CD4-positive, alpha-beta memory T cell (primary cell): ENCODE results near the gene SMIM23. TPM values are rescaled to one million over a fixed set of nuclear protein-coding genes. Genes with fewer than 3 reads are reported as not detected.
"Not testable (repeated sequence)": the region's sequence is repeated elsewhere in the genome, so short reads cannot be mapped to it uniquely, and the experiment has no call there.

ENCODE experiments used
- CTCF ChIA-PET: fragments of 350-600 bp; sonication (Branson Sonifier 250); formaldehyde crosslinking; loops from one replicate; lab custom pipeline; 2021; ENCODE audit warnings: inconsistent platforms; ENCODE audit not compliant: partially characterized antibody; lab: Charles Lee
- POLR2A ChIA-PET: fragments of 350-600 bp; sonication (Branson Sonifier 250); formaldehyde crosslinking; loops from one replicate; lab custom pipeline; 2021; ENCODE audit not compliant: partially characterized antibody; lab: Charles Lee
- DNase-seq, 5 donors: peaks; one replicate each; pipeline versions ENCODE4 v3.0.0 to v3.0.0-alpha.2; 2020 to 2022; ENCODE audit warnings: mixed read lengths in 1 of 5
- H3K27ac ChIP-seq: one replicate; pipeline ENCODE4 v1.7.0; 2013; ENCODE audit warnings: low read depth, low read length
- H3K27me3 ChIP-seq: 2 replicates; pipeline ENCODE4 v1.7.0; 2013; ENCODE audit warnings: mild to moderate bottlenecking, low read length, moderate library complexity; ENCODE audit not compliant: insufficient read depth
- H3K36me3 ChIP-seq: 2 replicates; pipeline ENCODE4 v1.7.0; 2013; ENCODE audit warnings: mild to moderate bottlenecking, low read length, moderate library complexity; ENCODE audit not compliant: insufficient read depth
- H3K4me1 ChIP-seq: 2 replicates; pipeline ENCODE4 v1.7.0; 2013; ENCODE audit warnings: mild to moderate bottlenecking, low read length, moderate library complexity; ENCODE audit not compliant: insufficient read depth
- H3K4me3 ChIP-seq, 2 donors: one replicate each; pipeline ENCODE4 v1.7.0; 2013; ENCODE audit warnings: low read length in 2 of 2, mild to moderate bottlenecking in 1 of 2
- H3K9me3 ChIP-seq, 2 donors: one replicate each; pipeline ENCODE4 v1.7.0; 2013; ENCODE audit warnings: low read length in 2 of 2, control low read depth in 1 of 2; ENCODE audit not compliant: control insufficient read depth in 1 of 2
- H3K27ac Mint-ChIP-seq, 7 donors: one replicate each; pipeline ENCODE4 v1.8.0; 2020 to 2021; ENCODE audit warnings: mixed read lengths in 7 of 7, mild to moderate bottlenecking in 6 of 7, inconsistent platforms in 3 of 7, moderate library complexity in 3 of 7
- H3K27me3 Mint-ChIP-seq, 2 donors: one replicate each; pipeline ENCODE4 v1.8.0; 2020 to 2021; ENCODE audit warnings: mixed read lengths in 2 of 2
- H3K36me3 Mint-ChIP-seq, 2 donors: one replicate each; pipeline ENCODE4 v1.8.0; 2020 to 2021; ENCODE audit warnings: mixed read lengths in 2 of 2, inconsistent platforms in 1 of 2, mild to moderate bottlenecking in 1 of 2
- H3K4me1 Mint-ChIP-seq, 4 donors: one replicate each; pipeline ENCODE4 v1.8.0; 2020 to 2021; ENCODE audit warnings: mixed read lengths in 4 of 4, mild to moderate bottlenecking in 1 of 4
- H3K4me3 Mint-ChIP-seq, 8 donors: one replicate each; pipeline ENCODE4 v1.8.0; 2020 to 2021; ENCODE audit warnings: mixed read lengths in 8 of 8, mild to moderate bottlenecking in 7 of 8, moderate library complexity in 6 of 8, inconsistent platforms in 3 of 8
- H3K9me3 Mint-ChIP-seq, 8 donors: one replicate each; pipeline ENCODE4 v1.8.0; 2020 to 2021; ENCODE audit warnings: mixed read lengths in 8 of 8, mild to moderate bottlenecking in 5 of 8, inconsistent platforms in 3 of 8, moderate library complexity in 1 of 8
- intact Hi-C: fragments of 100-400 bp; cut with micrococcal nuclease; formaldehyde crosslinking; loops from one replicate; pipeline ENCODE4 v1.15.1; 2023
- polyA plus RNA-seq, 2 donors: library from polyadenylated mRNA; unstranded; fragments of 300-500 nt; fragmentation: Illumina TruSeq; gene quantifications; one replicate each; pipeline ENCODE4 v1.2.3, GENCODE V29; 2021
- total RNA-seq, 2 experiments: library from RNA; stranded (reverse); gene quantifications; one replicate each; pipeline ENCODE4 v1.2.3, GENCODE V29; 2021

Gene SMIM23
- total and polyA plus RNA-seq, 4 experiments from 2014 or later = not detected

DNA sequence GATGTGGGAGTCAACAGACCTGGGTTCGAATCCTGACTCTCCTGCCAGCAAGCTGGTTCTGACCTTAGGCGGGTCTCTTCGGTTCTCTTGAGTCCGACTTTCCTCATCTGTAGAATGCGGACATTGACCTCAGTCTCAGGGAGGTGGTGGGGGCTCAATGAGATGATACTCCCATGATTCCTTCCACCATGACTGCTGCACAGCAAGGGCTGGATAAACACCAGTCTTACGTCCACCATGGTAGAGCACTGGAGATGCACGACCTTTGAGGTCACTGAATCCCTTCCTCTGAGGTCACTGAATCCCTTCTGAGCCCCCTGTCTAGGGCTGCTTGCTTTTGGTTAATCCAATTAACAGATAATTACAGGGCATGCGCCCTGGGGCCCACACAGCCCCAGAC is 12.5 kb upstream of the SMIM23 start:
- H3K4me3 Mint-ChIP-seq = no peak overlapping the region
- H3K4me1 ChIP-seq = no peaks in the 10 kb centered on the region

DNA sequence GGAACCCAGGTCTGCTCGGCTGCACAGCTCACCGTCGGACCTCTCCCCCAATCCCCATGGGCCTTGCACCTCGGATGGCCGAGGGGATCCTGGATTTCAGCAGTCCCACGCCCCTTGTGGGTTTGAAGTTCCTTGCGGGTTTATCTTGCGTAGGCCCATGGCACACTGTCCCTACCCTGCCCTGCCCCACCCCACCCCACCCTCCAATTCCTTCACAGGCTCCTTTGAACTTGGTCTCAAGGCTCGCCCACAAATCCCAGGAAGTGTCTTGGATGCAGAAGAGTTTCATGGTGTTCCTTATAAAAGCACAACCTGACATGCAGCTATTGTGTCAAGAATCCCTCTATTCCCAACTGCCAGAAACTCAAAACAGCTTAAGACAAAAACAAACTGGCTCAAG is 11.2 kb upstream of the SMIM23 start:
- Histone ChIP-seq H3K4me1 (no peaks in the 10 kb centered on the region), H3K4me3 (no peak overlapping the region), H3K9me3 (no peaks in the 10 kb centered on the region), H3K27me3 (no peaks in the 10 kb centered on the region), H3K27ac (no peak overlapping the region), H3K36me3 (no peaks in the 10 kb centered on the region)
- Mint-ChIP-seq H3K27ac (no peak overlapping the region), H3K4me3 (no peak overlapping the region), H3K9me3 (peaks cover 0 to 6% (median 0%) of the 10 kb centered on the region in 8 donors), H3K36me3 (no peaks in the 10 kb centered on the region), H3K27me3 (peaks cover 10 to 14% of the 10 kb centered on the region in 2 donors), H3K4me1 (no peaks in the 10 kb centered on the region)
- DNase-seq = no peak
- intact Hi-C loops = no loop called here
- ChIA-PET POLR2A (no interaction called here), CTCF (no interaction called here)

More for the DNA sequence above, 12.5 kb upstream of the SMIM23 start:
- CTCF ChIA-PET = no interaction called here
- no peak overlapping the region for H3K4me3 ChIP-seq
- peaks cover 10 to 12% of the 10 kb centered on the region in 2 donors for H3K27me3 Mint-ChIP-seq
- no peaks in the 10 kb centered on the region for H3K9me3 ChIP-seq
- DNase-seq = no peak
- H3K36me3 Mint-ChIP-seq = no peaks in the 10 kb centered on the region
- H3K36me3 ChIP-seq = no peaks in the 10 kb centered on the region
- no peak overlapping the region for H3K27ac ChIP-seq
- POLR2A ChIA-PET = no interaction called here
- H3K9me3 Mint-ChIP-seq = peaks cover 0 to 6% (median 0%) of the 10 kb centered on the region in 8 donors
- H3K27me3 ChIP-seq = no peaks in the 10 kb centered on the region
- H3K27ac Mint-ChIP-seq = no peak overlapping the region
- H3K4me1 Mint-ChIP-seq = no peaks in the 10 kb centered on the region
- intact Hi-C loops = no loop called here

DNA sequence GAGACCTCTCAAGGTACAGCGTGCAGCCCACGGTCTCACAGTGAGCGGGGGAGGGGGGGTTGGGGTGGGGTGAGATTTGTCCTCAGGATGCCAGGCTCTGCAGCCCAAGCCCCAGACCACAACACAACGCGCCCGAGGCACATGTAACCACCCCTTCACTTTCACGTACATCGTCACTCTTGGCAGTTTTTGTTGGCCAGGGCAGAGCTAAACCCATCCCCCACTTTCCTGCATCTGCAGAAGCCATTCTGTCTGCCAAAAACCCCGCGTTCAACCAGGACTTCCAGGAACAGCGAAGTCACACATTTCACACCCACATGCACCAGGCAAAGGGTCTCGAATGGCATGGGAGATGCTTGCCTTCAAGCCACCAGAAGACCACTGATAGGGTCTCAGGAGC is 9.4 kb upstream of the SMIM23 start:
- H3K9me3 ChIP-seq = no peaks in the 10 kb centered on the region
- no peaks in the 10 kb centered on the region for H3K36me3 Mint-ChIP-seq
- H3K27me3 ChIP-seq = no peaks in the 10 kb centered on the region
- no peak for DNase-seq
- no peaks in the 10 kb centered on the region for H3K4me1 ChIP-seq
- no peak overlapping the region for H3K4me3 Mint-ChIP-seq
- CTCF ChIA-PET = no interaction called here
- H3K27ac Mint-ChIP-seq = no peak overlapping the region
- H3K4me1 Mint-ChIP-seq = no peaks in the 10 kb centered on the region
- H3K36me3 ChIP-seq = no peaks in the 10 kb centered on the region
- intact Hi-C loops = no loop called here
- peaks cover 0 to 4% (median 0%) of the 10 kb centered on the region in 8 donors for H3K9me3 Mint-ChIP-seq
- no peak overlapping the region for H3K27ac ChIP-seq
- H3K27me3 Mint-ChIP-seq = peaks cover 12 to 15% of the 10 kb centered on the region in 2 donors
- POLR2A ChIA-PET = no interaction called here
- H3K4me3 ChIP-seq = no peak overlapping the region

DNA sequence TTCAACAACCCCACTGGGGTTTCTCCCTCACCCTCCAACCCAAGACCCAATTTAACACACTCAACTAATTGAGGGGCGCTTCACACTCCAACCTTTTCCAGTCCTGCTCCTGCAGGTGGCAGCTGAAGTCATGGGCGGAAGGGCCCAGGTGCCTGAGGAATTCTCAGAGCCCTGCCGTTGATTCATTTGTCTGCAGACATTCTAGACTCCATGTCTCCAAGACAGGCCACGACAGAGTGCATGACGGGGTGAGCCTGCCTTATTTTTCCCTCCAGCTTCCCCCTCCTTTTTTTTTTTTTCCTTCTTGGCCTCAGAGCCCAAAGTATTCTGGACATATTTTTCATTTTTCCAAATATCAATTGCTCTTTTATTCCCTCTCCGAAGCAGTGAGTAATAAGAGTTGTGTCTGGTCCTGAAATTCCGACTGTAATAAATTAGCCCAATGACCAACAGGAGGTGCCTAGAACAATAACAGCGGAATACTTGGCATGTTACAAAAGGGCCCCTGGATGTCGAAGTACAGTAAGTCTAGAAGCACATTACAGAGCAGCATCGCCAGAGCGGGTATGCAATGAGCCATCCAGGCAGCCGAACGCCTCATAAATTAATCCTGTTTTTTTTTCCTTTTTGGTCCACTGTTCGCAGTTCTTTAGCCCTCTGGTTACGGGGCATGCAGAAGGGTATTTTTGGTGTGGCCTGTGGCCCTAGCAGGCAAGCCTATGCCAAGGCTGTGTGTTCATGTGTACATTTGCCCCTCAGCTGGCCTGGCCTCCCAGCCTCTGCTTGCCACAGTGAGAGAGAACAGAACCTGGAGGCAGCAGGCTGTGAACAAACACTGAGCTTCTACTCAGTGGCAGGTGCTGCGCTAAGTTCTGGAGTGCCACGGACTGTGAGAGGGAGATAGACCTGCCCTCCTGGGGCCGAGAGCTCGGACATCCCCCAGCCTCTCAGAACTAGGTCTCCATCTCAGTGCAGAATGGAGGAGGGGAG is 8.6 kb upstream of the SMIM23 start:
- no peak overlapping the region for H3K4me3 ChIP-seq
- intact Hi-C loops = no loop called here
- H3K4me3 Mint-ChIP-seq = no peak overlapping the region
- H3K36me3 ChIP-seq = no peaks in the 10 kb centered on the region
- H3K27me3 Mint-ChIP-seq = peaks cover 14 to 17% of the 10 kb centered on the region in 2 donors
- DNase-seq = no peak
- no peak overlapping the region for H3K27ac ChIP-seq
- no peak overlapping the region for H3K27ac Mint-ChIP-seq
- POLR2A ChIA-PET = no interaction called here
- H3K4me1 ChIP-seq = no peaks in the 10 kb centered on the region
- no peaks in the 10 kb centered on the region for H3K36me3 Mint-ChIP-seq
- H3K9me3 Mint-ChIP-seq = peaks cover 0 to 4% (median 0%) of the 10 kb centered on the region in 8 donors
- H3K9me3 ChIP-seq = no peaks in the 10 kb centered on the region
- no peaks in the 10 kb centered on the region for H3K4me1 Mint-ChIP-seq
- H3K27me3 ChIP-seq = no peaks in the 10 kb centered on the region
- CTCF ChIA-PET = no interaction called here

DNA sequence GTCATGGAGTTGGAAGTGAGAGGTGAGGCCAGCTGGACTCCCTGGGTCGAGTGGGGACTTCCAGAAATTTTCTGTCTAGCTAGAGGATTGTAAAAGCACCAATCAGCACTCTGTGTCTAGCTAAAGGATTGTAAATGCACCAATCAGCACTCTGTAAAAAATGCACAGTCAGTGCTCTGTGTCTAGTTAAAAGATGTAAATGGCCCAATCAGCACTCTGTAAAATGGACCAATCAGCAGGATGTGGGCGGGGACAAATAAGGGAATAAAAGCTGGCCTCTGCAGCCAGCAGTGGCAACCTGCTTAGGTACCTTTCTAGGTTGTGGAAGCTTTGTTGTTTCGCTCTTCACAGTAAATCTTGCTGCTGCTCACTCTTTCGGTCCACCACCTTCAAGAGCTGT is 3.9 kb upstream of the SMIM23 start:
- H3K9me3 Mint-ChIP-seq, H3K27ac ChIP-seq, H3K36me3 Mint-ChIP-seq, H3K27me3 ChIP-seq, intact Hi-C loops, H3K4me1 ChIP-seq, CTCF ChIA-PET, H3K27ac Mint-ChIP-seq, H3K4me1 Mint-ChIP-seq, H3K4me3 ChIP-seq, POLR2A ChIA-PET, DNase-seq, H3K9me3 ChIP-seq, H3K36me3 ChIP-seq, H3K4me3 Mint-ChIP-seq: not testable (repeated sequence)
- peaks cover 12 to 24% of the 10 kb centered on the region in 2 donors for H3K27me3 Mint-ChIP-seq

DNA sequence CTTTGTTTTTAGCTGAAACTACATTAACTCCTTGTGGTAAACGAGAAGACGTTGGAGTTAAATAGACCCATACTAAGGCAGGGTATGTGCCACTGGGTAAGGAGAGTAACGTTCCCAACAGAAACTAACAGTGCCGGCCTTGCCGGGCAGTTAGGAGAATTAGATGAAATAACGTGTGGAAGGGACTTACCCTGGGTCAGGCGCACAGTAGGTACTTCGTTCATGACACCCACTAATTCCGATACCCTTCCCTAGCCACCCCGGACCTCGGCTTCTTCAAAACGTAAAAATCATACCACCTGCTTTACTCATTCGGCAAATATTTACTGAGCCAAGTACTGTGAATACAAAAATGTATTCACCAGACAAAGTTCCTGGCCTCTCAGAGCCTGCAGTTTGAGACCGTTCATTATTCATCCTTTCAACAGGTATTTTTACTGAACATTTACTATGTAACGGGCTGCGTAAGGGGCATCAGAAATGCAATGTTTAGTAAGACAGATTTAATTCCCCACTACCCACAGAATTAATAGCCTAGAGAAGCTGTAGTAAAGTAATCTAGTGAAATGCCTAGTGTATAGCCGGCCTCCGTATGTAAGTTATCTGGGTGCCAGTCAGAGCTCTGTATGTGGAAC is 3.2 kb upstream of the SMIM23 start:
- Mint-ChIP-seq H3K4me1 (no peaks in the 10 kb centered on the region), H3K27ac (no peak overlapping the region), H3K27me3 (peaks cover 9 to 20% of the 10 kb centered on the region in 2 donors), H3K9me3 (peaks cover 0 to 4% (median 0%) of the 10 kb centered on the region in 8 donors), H3K4me3 (no peak overlapping the region), H3K36me3 (no peaks in the 10 kb centered on the region)
- Histone ChIP-seq H3K27me3 (no peaks in the 10 kb centered on the region), H3K27ac (no peak overlapping the region), H3K36me3 (no peaks in the 10 kb centered on the region), H3K4me1 (no peaks in the 10 kb centered on the region), H3K9me3 (no peaks in the 10 kb centered on the region), H3K4me3 (no peak overlapping the region)
- DNase-seq = no peak
- CTCF ChIA-PET = no interaction called here
- POLR2A ChIA-PET = no interaction called here
- intact Hi-C loops = no loop called here

DNA sequence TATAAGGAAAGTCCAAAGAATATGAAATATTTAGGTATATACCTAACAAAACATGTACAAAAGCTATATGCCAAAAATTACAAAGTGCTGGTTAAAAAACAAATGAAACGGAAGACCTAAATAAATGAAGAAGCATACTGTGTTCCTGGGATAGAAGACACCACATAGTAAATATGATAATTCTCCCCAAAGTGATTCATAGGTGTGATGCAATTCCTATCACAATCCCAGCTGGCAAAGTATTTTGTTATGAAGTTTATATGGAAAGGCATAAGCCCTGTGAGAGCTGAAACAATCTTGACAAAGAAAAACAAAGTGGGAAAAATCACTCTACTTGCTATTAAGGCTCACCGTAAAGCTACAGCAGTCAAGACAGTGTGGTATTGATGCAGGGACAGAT is 2.6 kb upstream of the SMIM23 start:
- Mint-ChIP-seq H3K9me3 (peaks cover 0 to 4% (median 0%) of the 10 kb centered on the region in 8 donors), H3K4me1 (no peaks in the 10 kb centered on the region), H3K27ac (no peak overlapping the region), H3K36me3 (no peaks in the 10 kb centered on the region), H3K27me3 (peaks cover 9 to 20% of the 10 kb centered on the region in 2 donors), H3K4me3 (no peak overlapping the region)
- H3K9me3 ChIP-seq = no peaks in the 10 kb centered on the region
- ChIA-PET POLR2A (no interaction called here), CTCF (no interaction called here)
- DNase-seq = no peak
- intact Hi-C loops = no loop called here
- no peaks in the 10 kb centered on the region for H3K4me1 ChIP-seq
- H3K4me3 ChIP-seq = no peak overlapping the region
- H3K27ac ChIP-seq = no peak overlapping the region
- H3K27me3 ChIP-seq = no peaks in the 10 kb centered on the region
- no peaks in the 10 kb centered on the region for H3K36me3 ChIP-seq
